ENCODE data around the gene CRP. TPM values are rescaled to one million over a fixed set of nuclear protein-coding genes. Genes with fewer than 3 reads are reported as not detected.

Gene CRP
- total RNA-seq, 1 donor from 2014 or later, result not detected

GRCh38 chr1:159707472-159708260, 6.7 kb downstream of the CRP start:
- no peaks in the 10 kb centered on the region for H3K4me1 Mint-ChIP-seq (ENCODE audit: unreplicated experiment)
- no peaks in the 10 kb centered on the region for H3K36me3 Mint-ChIP-seq
- DNase-seq (ENCODE audit: extremely low spot score, unreplicated experiment), result no peak
- H3K27me3 Mint-ChIP-seq, result no peaks in the 10 kb centered on the region
- no peak overlapping the region for H3K4me3 Mint-ChIP-seq
- no peaks in the 10 kb centered on the region for H3K9me3 Mint-ChIP-seq
- no peak for TF ChIP-seq CTCF (conservative IDR thresholded peaks at IDR 0.05)
- H3K27ac Mint-ChIP-seq, result no peak overlapping the region

- H3K4me1 Mint-ChIP-seq (ENCODE audit: unreplicated experiment), result no peaks in the 10 kb centered on the region
- TF ChIP-seq CTCF (conservative IDR thresholded peaks at IDR 0.05), result no peak
- H3K9me3 Mint-ChIP-seq, result peaks cover 4% of the 10 kb centered on the region
- no peak overlapping the region for H3K27ac Mint-ChIP-seq
- no peak for DNase-seq (ENCODE audit: extremely low spot score, unreplicated experiment)
- H3K36me3 Mint-ChIP-seq, result no peaks in the 10 kb centered on the region
- H3K4me3 Mint-ChIP-seq, result no peak overlapping the region
- no peaks in the 10 kb centered on the region for H3K27me3 Mint-ChIP-seq
Measured at GRCh38 chr1:159705904-159706256, 8.5 kb downstream of the CRP start.

- H3K36me3 Mint-ChIP-seq, result no peaks in the 10 kb centered on the region
- H3K9me3 Mint-ChIP-seq, result peaks cover 5% of the 10 kb centered on the region
- H3K27me3 Mint-ChIP-seq, result no peaks in the 10 kb centered on the region
- H3K4me1 Mint-ChIP-seq (ENCODE audit: unreplicated experiment), result no peaks in the 10 kb centered on the region
- TF ChIP-seq CTCF (conservative IDR thresholded peaks at IDR 0.05), result no peak
- DNase-seq (ENCODE audit: extremely low spot score, unreplicated experiment), result no peak
- no peak overlapping the region for H3K4me3 Mint-ChIP-seq
- H3K27ac Mint-ChIP-seq, result no peak overlapping the region
Measured at GRCh38 chr1:159705251-159705903, 9.0 kb downstream of the CRP start.

GRCh38 chr1:159704481-159704880, 9.9 kb downstream of the CRP start:
- Mint-ChIP-seq H3K36me3 (no peaks in the 10 kb centered on the region), H3K9me3 (peaks cover 5% of the 10 kb centered on the region), H3K27ac (no peak overlapping the region), H3K4me3 (no peak overlapping the region), H3K27me3 (no peaks in the 10 kb centered on the region), H3K4me1 (ENCODE audit: unreplicated experiment) (no peaks in the 10 kb centered on the region)
- no peak for DNase-seq (ENCODE audit: extremely low spot score, unreplicated experiment)
- no peak for TF ChIP-seq CTCF (conservative IDR thresholded peaks at IDR 0.05)

- H3K27ac Mint-ChIP-seq, result no peak overlapping the region
- no peak for DNase-seq (ENCODE audit: extremely low spot score, unreplicated experiment)
- H3K4me3 Mint-ChIP-seq, result no peak overlapping the region
- H3K9me3 Mint-ChIP-seq, result peaks cover 5% of the 10 kb centered on the region
- TF ChIP-seq CTCF (conservative IDR thresholded peaks at IDR 0.05), result no peak
- H3K36me3 Mint-ChIP-seq, result no peaks in the 10 kb centered on the region
- H3K4me1 Mint-ChIP-seq (ENCODE audit: unreplicated experiment), result no peaks in the 10 kb centered on the region
- H3K27me3 Mint-ChIP-seq, result no peaks in the 10 kb centered on the region
Measured at GRCh38 chr1:159700312-159700711, 14.1 kb downstream of the CRP start.

All from type B pancreatic cell (in vitro differentiated cells).